Activated B cell treated with CpG ODN at 0.5 μM for 24 hours (primary cell): ENCODE data around the gene NPHP4. TPM values are rescaled to one million over a fixed set of nuclear protein-coding genes. Genes with fewer than 3 reads are reported as not detected.
"Not testable (repeated sequence)": the region's sequence is repeated elsewhere in the genome, so short reads cannot be mapped to it uniquely, and the experiment has no call there.

Experiments
- ATAC-seq: fragments of 200-7000 bp; cut with Tn5 transposase; one replicate; pipeline ENCODE4 v1.10.0; 2021; ENCODE audit warnings: low read depth, mild to moderate bottlenecking, moderate library complexity
- CTCF ChIA-PET: fragments of 350-600 bp; sonication (Branson Sonifier 250); formaldehyde crosslinking; loops from one replicate; lab custom pipeline; 2021; ENCODE audit warnings: antibody characterized with exemption; lab: Charles Lee
- POLR2A ChIA-PET: fragments of 350-600 bp; sonication (Branson Sonifier 250); formaldehyde crosslinking; loops from one replicate; lab custom pipeline; 2021; ENCODE audit warnings: antibody characterized with exemption; lab: Charles Lee
- DNase-seq: peaks from one replicate; pipeline ENCODE4 v3.0.0; 2022
- H3K27ac Mint-ChIP-seq: one replicate; pipeline ENCODE4 v1.8.0; 2020; ENCODE audit warnings: mixed read lengths
- H3K27me3 Mint-ChIP-seq: one replicate; pipeline ENCODE4 v1.8.0; 2021; ENCODE audit warnings: mixed read lengths
- H3K36me3 Mint-ChIP-seq: one replicate; pipeline ENCODE4 v1.8.0; 2021; ENCODE audit warnings: low read depth, mixed read lengths
- H3K4me1 Mint-ChIP-seq: one replicate; pipeline ENCODE4 v1.8.0; 2021; ENCODE audit warnings: mixed read lengths
- H3K4me3 Mint-ChIP-seq: one replicate; pipeline ENCODE4 v1.8.0; 2020; ENCODE audit warnings: mild to moderate bottlenecking, mixed read lengths
- H3K9me3 Mint-ChIP-seq: one replicate; pipeline ENCODE4 v1.8.0; 2020; ENCODE audit warnings: mixed read lengths
- CTCF ChIP-seq: fragments of 200-600 bp; IDR thresholded peaks from one replicate; pipeline ENCODE4 v1.8.0; 2022; ENCODE audit warnings: antibody characterized with exemption, mild to moderate bottlenecking
- intact Hi-C: fragments of 100-400 bp; cut with micrococcal nuclease; formaldehyde crosslinking; loops from one replicate; pipeline ENCODE4 v1.15.1; 2024
- total RNA-seq: library from RNA; stranded (reverse); gene quantifications from 2 replicates; pipeline ENCODE4 v1.2.3, GENCODE V29; 2022

The NPHP4 gene
- total RNA-seq, 1 donor from 2014 or later: 8.0 TPM

DNA sequence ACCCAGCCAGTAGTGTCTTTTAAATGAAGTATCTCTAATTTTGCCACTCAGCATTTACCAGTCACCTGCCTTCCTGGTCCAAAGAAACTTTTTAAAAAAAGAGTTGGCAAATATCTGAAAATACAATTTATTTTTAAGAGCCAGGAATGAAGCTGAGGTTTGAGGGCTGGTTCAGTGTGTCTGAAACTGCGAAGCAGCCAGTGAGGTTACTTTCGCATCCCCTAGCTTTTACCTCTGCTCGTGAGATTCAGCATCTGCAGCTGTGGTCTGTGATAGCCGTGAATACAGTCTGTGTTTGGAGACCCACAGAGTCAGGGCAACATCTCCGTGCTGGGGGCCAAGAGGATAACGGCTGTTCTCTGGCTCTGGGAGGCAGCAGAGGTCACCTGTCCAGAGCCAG is 32.2 kb upstream of the NPHP4 start:
- ATAC-seq: no peak
- POLR2A ChIA-PET: interaction anchor here (0.7 to 4.1 kb wide), 3 partner anchors 13 to 43 kb away, joined by 4 to 73 read pairs (median 6); partner anchors contain the start of gene NPHP4
- no peaks in the 10 kb centered on the region for H3K27me3 Mint-ChIP-seq
- H3K36me3 Mint-ChIP-seq: peaks cover 8% of the 10 kb centered on the region
- H3K4me1 Mint-ChIP-seq: peaks cover 52% of the 10 kb centered on the region
- CTCF ChIA-PET: interaction anchor here (1.3 kb wide), 1 partner anchor 32 kb away, joined by 4 read pairs; the partner anchor contains the start of gene NPHP4
- peak overlapping the region; percentile 46 for H3K27ac Mint-ChIP-seq
- TF ChIP-seq CTCF: no peak
- no peaks in the 10 kb centered on the region for H3K9me3 Mint-ChIP-seq
- intact Hi-C loops: no loop called here
- no peak for DNase-seq
- no peak overlapping the region for H3K4me3 Mint-ChIP-seq

GRCh38 chr1:6023346-6023745 is 31.1 kb upstream of the NPHP4 start:
- ChIA-PET CTCF (no interaction called here), POLR2A (interaction anchor here (1.2 kb wide), 1 partner anchor 14 kb away, joined by 4 read pairs; no protein-coding TSS in a partner anchor)
- no peak for DNase-seq
- TF ChIP-seq CTCF: no peak
- H3K27me3 Mint-ChIP-seq: no peaks in the 10 kb centered on the region
- no peak overlapping the region for H3K27ac Mint-ChIP-seq
- no peak for ATAC-seq
- no peak overlapping the region for H3K4me3 Mint-ChIP-seq
- H3K36me3 Mint-ChIP-seq: peaks cover 4% of the 10 kb centered on the region
- no peaks in the 10 kb centered on the region for H3K9me3 Mint-ChIP-seq
- intact Hi-C loops: no loop called here
- H3K4me1 Mint-ChIP-seq: peaks cover 44% of the 10 kb centered on the region

GRCh38 chr1:6022193-6022592 is 30.0 kb upstream of the NPHP4 start:
- peaks cover 4% of the 10 kb centered on the region for H3K36me3 Mint-ChIP-seq
- H3K27ac Mint-ChIP-seq: no peak overlapping the region
- intact Hi-C loops: no loop called here
- peaks cover 32% of the 10 kb centered on the region for H3K4me1 Mint-ChIP-seq
- POLR2A ChIA-PET: no interaction called here
- no peaks in the 10 kb centered on the region for H3K9me3 Mint-ChIP-seq
- ATAC-seq (no peak), DNase-seq (no peak)
- no peaks in the 10 kb centered on the region for H3K27me3 Mint-ChIP-seq
- H3K4me3 Mint-ChIP-seq: no peak overlapping the region
- TF ChIP-seq CTCF: no peak
- CTCF ChIA-PET: no interaction called here

- POLR2A ChIA-PET: interaction anchor here (0.6 kb wide), 1 partner anchor 19 kb away, joined by 8 read pairs; no protein-coding TSS in a partner anchor
- H3K4me1 Mint-ChIP-seq: peaks cover 6% of the 10 kb centered on the region
- TF ChIP-seq CTCF: no peak
- H3K4me3 Mint-ChIP-seq: no peak overlapping the region
- H3K36me3 Mint-ChIP-seq: peaks cover 10% of the 10 kb centered on the region
- no peak overlapping the region for H3K27ac Mint-ChIP-seq
- DNase-seq (no peak), ATAC-seq (no peak)
- H3K9me3 Mint-ChIP-seq: no peaks in the 10 kb centered on the region
- no peaks in the 10 kb centered on the region for H3K27me3 Mint-ChIP-seq
- CTCF ChIA-PET: no interaction called here
- intact Hi-C loops: no loop called here
These were observed 27.1 kb upstream of the NPHP4 start for GRCh38 chr1:6019166-6019845.

DNA sequence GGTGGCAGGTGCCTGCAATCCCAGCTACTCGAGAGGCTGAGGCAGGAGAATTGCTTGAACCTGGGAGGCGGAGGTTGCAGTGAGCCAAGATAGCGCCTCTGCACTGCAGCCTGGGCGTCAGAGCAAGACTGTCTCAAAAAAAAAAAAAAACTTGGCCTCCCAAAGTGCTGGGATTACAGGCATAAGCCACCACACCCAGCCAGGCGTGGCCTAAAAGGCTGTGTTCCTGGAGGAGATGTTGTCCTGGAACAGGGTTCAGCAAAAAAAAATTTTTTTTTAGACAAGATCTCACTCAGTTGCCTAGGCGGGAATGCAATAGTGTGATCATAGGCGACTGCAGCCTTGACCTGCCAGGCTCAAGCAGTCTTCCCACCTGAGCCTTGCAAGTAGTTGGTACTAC is 25.4 kb upstream of the NPHP4 start:
- CTCF ChIA-PET, DNase-seq, H3K4me3 Mint-ChIP-seq, H3K9me3 Mint-ChIP-seq, H3K27me3 Mint-ChIP-seq, H3K27ac Mint-ChIP-seq, H3K4me1 Mint-ChIP-seq, intact Hi-C loops, ATAC-seq: not testable (repeated sequence)
- POLR2A ChIA-PET: interaction anchor here (0.6 kb wide), 1 partner anchor 32 kb away, joined by 3 read pairs; no protein-coding TSS in a partner anchor
- H3K36me3 Mint-ChIP-seq: peaks cover 16% of the 10 kb centered on the region
